Lower leg skin (tissue), 3 donors: Measurements from ENCODE around the gene AGAP3.

Source experiments
- CTCF ChIP-seq, 3 donors: fragments of 450-650 bp; IDR thresholded peaks; one replicate each; pipeline ENCODE4 v1.5.1; 2016; ENCODE audit warnings: antibody characterized with exemption in 3 of 3, mild to moderate bottlenecking in 3 of 3, moderate library complexity in 2 of 3
- POLR2A ChIP-seq, 2 donors: fragments of 450-650 bp; IDR thresholded peaks; one replicate each; pipeline ENCODE4 v1.6.1; 2016 to 2017; ENCODE audit warnings: antibody characterized with exemption in 2 of 2, mild to moderate bottlenecking in 1 of 2, moderate library complexity in 1 of 2

DNA sequence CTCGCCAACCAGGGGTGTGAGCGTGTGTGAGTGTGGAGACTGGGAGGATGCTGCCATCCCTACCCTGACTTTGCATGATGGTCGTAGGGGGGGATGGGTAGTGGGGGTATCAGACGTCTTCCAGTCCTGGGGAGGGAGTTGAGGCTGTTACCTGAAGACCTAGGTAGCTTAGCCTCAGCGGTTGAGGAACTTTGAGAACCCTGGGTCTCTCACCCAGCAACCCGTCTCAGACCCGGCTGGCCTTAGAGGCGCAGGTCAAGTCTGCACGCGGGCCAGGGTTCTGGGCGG, 24.2 kb upstream of the AGAP3 start:
- TF ChIP-seq CTCF (IDR thresholded peaks at IDR 0.05): no peak
- TF ChIP-seq POLR2A (IDR thresholded peaks at IDR 0.05): no peak
